HG02970 (cell line): ENCODE measurements around the gene IL17RC.

Experiments
- ATAC-seq: cut with Tn5 transposase; IDR thresholded peaks from one replicate; pipeline ENCODE4 v1.9.1; 2021; ENCODE audit warnings: mild to moderate bottlenecking, moderate library complexity, moderate number of reproducible peaks; ENCODE audit not compliant: unreplicated experiment, low FRiP score

Gene IL17RC

GRCh38 chr3:9942934-9943690 lies 26.2 kb downstream of the IL17RC start:
- no peak for ATAC-seq

- no peak for ATAC-seq
These were observed 27.4 kb downstream of the IL17RC start for GRCh38 chr3:9944271-9944670.

- no peak for ATAC-seq
These were observed 28.5 kb downstream of the IL17RC start for GRCh38 chr3:9945358-9945757.

GRCh38 chr3:9946112-9947024 lies 29.5 kb downstream of the IL17RC start:
- ATAC-seq: peak; percentile 68

GRCh38 chr3:9947025-9947995 lies 30.4 kb downstream of the IL17RC start:
- no peak for ATAC-seq

- ATAC-seq: no peak
These were observed 31.7 kb downstream of the IL17RC start for GRCh38 chr3:9948586-9948985.

GRCh38 chr3:9949115-9949514 lies 32.2 kb downstream of the IL17RC start:
- ATAC-seq: no peak

- ATAC-seq: no peak
These were observed 32.7 kb downstream of the IL17RC start for GRCh38 chr3:9949626-9950025.

- no peak for ATAC-seq
These were observed 34.2 kb downstream of the IL17RC start for GRCh38 chr3:9951126-9951525.

- no peak for ATAC-seq
These were observed 34.7 kb downstream of the IL17RC start for GRCh38 chr3:9951598-9951961.

- ATAC-seq: no peak
These were observed 35.3 kb downstream of the IL17RC start, which contains the start of gene PRRT3 for GRCh38 chr3:9951962-9952805. PRRT3 (minus strand) TSS chr3:9952408; CDS start chr3:9950115, 2,293 bp downstream.

- ATAC-seq: no peak
These were observed 38.2 kb downstream of the IL17RC start for GRCh38 chr3:9955067-9955502.

GRCh38 chr3:9955611-9956352 lies 38.9 kb downstream of the IL17RC start:
- ATAC-seq: no peak

- ATAC-seq: no peak
These were observed 40.3 kb downstream of the IL17RC start for GRCh38 chr3:9957214-9957613.

GRCh38 chr3:9965200-9965875 lies 48.4 kb downstream of the IL17RC start:
- ATAC-seq: no peak

- no peak for ATAC-seq
These were observed 49.9 kb downstream of the IL17RC start for GRCh38 chr3:9966841-9967240.

- ATAC-seq: no peak
These were observed 52.7 kb downstream of the IL17RC start for GRCh38 chr3:9969632-9970019.

GRCh38 chr3:9970020-9970652 lies 53.2 kb downstream of the IL17RC start:
- no peak for ATAC-seq
